HG03432 (cell line): ENCODE measurements around the gene CIROP.

ENCODE experiments used
- ATAC-seq: cut with Tn5 transposase; IDR thresholded peaks from one replicate; pipeline ENCODE4 v1.9.1; 2021; ENCODE audit warnings: mild to moderate bottlenecking, moderate library complexity; ENCODE audit not compliant: unreplicated experiment

Gene CIROP

GRCh38 chr14:23104591-23105347, at the start of gene CIROP:
CIROP (minus strand) TSS chr14:23104989; CDS start chr14:23104920, 69 bp downstream.
- ATAC-seq, result no peak

GRCh38 chr14:23153851-23154796, 49.3 kb upstream of the CIROP start:
- ATAC-seq, result no peak

- ATAC-seq, result no peak
Observed at GRCh38 chr14:23151342-23151741, 46.6 kb upstream of the CIROP start.

GRCh38 chr14:23149745-23150144, 45.0 kb upstream of the CIROP start:
- ATAC-seq, result no peak

GRCh38 chr14:23148591-23149249, 43.9 kb upstream of the CIROP start:
- no peak for ATAC-seq

GRCh38 chr14:23147676-23148075, 42.9 kb upstream of the CIROP start:
- ATAC-seq, result no peak

- no peak for ATAC-seq
Observed at GRCh38 chr14:23146980-23147379, 42.2 kb upstream of the CIROP start.

GRCh38 chr14:23146351-23146910, 41.6 kb upstream of the CIROP start:
- ATAC-seq, result no peak

GRCh38 chr14:23145794-23146350, 41.1 kb upstream of the CIROP start:
- ATAC-seq, result no peak

GRCh38 chr14:23143911-23144310, 39.1 kb upstream of the CIROP start:
- no peak for ATAC-seq

GRCh38 chr14:23142826-23143225, 38.0 kb upstream of the CIROP start:
- ATAC-seq, result no peak

- ATAC-seq, result no peak
Observed at GRCh38 chr14:23141706-23142444, 37.1 kb upstream of the CIROP start.

GRCh38 chr14:23140371-23140770, 35.6 kb upstream of the CIROP start:
- ATAC-seq, result no peak

GRCh38 chr14:23139874-23140273, 35.1 kb upstream of the CIROP start:
- ATAC-seq, result no peak

GRCh38 chr14:23137813-23138535, 33.2 kb upstream of the CIROP start:
- no peak for ATAC-seq

- no peak for ATAC-seq
Observed at GRCh38 chr14:23137192-23137812, 32.5 kb upstream of the CIROP start.

GRCh38 chr14:23136566-23137133, 31.9 kb upstream of the CIROP start:
- ATAC-seq, result no peak

- ATAC-seq, result no peak
Observed at GRCh38 chr14:23132970-23133369, 28.2 kb upstream of the CIROP start.

- no peak for ATAC-seq
Observed at GRCh38 chr14:23131482-23131881, 26.7 kb upstream of the CIROP start.
